HL-60 (cell line): ENCODE measurements around the gene EPN2.

Experiments used
- DNase-seq, 2 experiments: peaks; one replicate each; pipeline ENCODE4 v3.0.0-alpha.2; 2010 to 2020; ENCODE audit warnings: low read depth in 1 of 2, low spot score in 1 of 2
- H3K27ac ChIP-seq: fragments of 250-450 bp; sonication (Bioruptor Pico); replicated peaks from 2 replicates; pipeline ENCODE4 v1.5.1; 2020; ENCODE audit warnings: mild to moderate bottlenecking, moderate library complexity
- H3K27me3 ChIP-seq: fragments of 250-450 bp; sonication (Bioruptor Pico); 2 replicates; pipeline ENCODE4 v1.5.1; 2021; ENCODE audit warnings: mild to moderate bottlenecking, moderate library complexity; ENCODE audit not compliant: insufficient read depth, poor library complexity, severe bottlenecking
- H3K4me3 ChIP-seq: replicated peaks from 2 replicates; pipeline ENCODE4 v1.5.1; 2011; ENCODE audit warnings: mild to moderate bottlenecking, control low read depth, low read length; ENCODE audit not compliant: insufficient read depth
- CTCF ChIP-seq: IDR thresholded peaks from one replicate; pipeline ENCODE4 v1.5.1; 2011; ENCODE audit warnings: low read length, control low read depth, inconsistent platforms; ENCODE audit not compliant: insufficient read depth
- GABPA ChIP-seq: IDR thresholded peaks from 2 replicates; pipeline ENCODE4 v1.6.1; 2012; ENCODE audit warnings: low read depth
- POLR2AphosphoS5 ChIP-seq: IDR thresholded peaks from 2 replicates; pipeline ENCODE4 v1.6.1; 2012; ENCODE audit warnings: low read depth
- REST ChIP-seq: IDR thresholded peaks from 2 replicates; pipeline ENCODE4 v1.6.1; 2012; ENCODE audit warnings: low read depth; ENCODE audit not compliant: insufficient replicate concordance
- SPI1 ChIP-seq: IDR thresholded peaks from 2 replicates; pipeline ENCODE4 v1.6.1; 2012; ENCODE audit warnings: low read depth, mild to moderate bottlenecking, borderline replicate concordance

Gene EPN2

GRCh38 chr17:19248151-19248927 is 11.2 kb downstream of the EPN2 start:
- Histone ChIP-seq H3K4me3 (no peak overlapping the region), H3K27me3 (no peaks in the 10 kb centered on the region), H3K27ac (no peak overlapping the region)
- no peak for TF ChIP-seq SPI1
- no peak for TF ChIP-seq POLR2AphosphoS5
- no peak for TF ChIP-seq GABPA
- TF ChIP-seq CTCF, result no peak
- TF ChIP-seq REST, result no peak
- DNase-seq, result no peak

GRCh38 chr17:19248928-19249574 is 11.9 kb downstream of the EPN2 start:
- TF ChIP-seq POLR2AphosphoS5, result no peak
- no peak for TF ChIP-seq SPI1
- TF ChIP-seq REST, result no peak
- no peak for TF ChIP-seq GABPA
- TF ChIP-seq CTCF, result no peak
- DNase-seq, result no peak
- Histone ChIP-seq H3K27me3 (no peaks in the 10 kb centered on the region), H3K4me3 (no peak overlapping the region), H3K27ac (no peak overlapping the region)

- DNase-seq, result no peak
- no peak for TF ChIP-seq POLR2AphosphoS5
- TF ChIP-seq SPI1, result no peak
- no peak for TF ChIP-seq GABPA
- no peak for TF ChIP-seq CTCF
- no peak for TF ChIP-seq REST
Observed at GRCh38 chr17:19249681-19250080, 12.5 kb downstream of the EPN2 start.

More at GRCh38 chr17:19249681-19250080, 12.5 kb downstream of the EPN2 start:
- no peak overlapping the region for H3K27ac ChIP-seq
- H3K27me3 ChIP-seq, result no peaks in the 10 kb centered on the region
- H3K4me3 ChIP-seq, result no peak overlapping the region
